Neural cell (in vitro differentiated cells): ENCODE results near the gene CFAP99.

Experiments used
- MXI1 ChIP-seq: fragments of 450-650 bp; conservative IDR thresholded peaks from 2 replicates; pipeline ENCODE4 v1.6.1; 2014; ENCODE audit warnings: antibody characterized with exemption, mild to moderate bottlenecking; ENCODE audit not compliant: poor library complexity, severe bottlenecking
- RAD21 ChIP-seq: fragments of 450-650 bp; conservative IDR thresholded peaks from 2 replicates; pipeline ENCODE4 v1.6.1; 2014; ENCODE audit warnings: antibody characterized with exemption, mild to moderate bottlenecking, moderate library complexity
- TF ChIP-seq, protein P1 (sequence below): fragments of 450-650 bp; IDR thresholded peaks from 2 replicates; pipeline ENCODE4 v1.5.1; 2014; ENCODE audit warnings: antibody characterized with exemption, mild to moderate bottlenecking, moderate library complexity; ENCODE audit not compliant: poor library complexity, severe bottlenecking

DNA sequence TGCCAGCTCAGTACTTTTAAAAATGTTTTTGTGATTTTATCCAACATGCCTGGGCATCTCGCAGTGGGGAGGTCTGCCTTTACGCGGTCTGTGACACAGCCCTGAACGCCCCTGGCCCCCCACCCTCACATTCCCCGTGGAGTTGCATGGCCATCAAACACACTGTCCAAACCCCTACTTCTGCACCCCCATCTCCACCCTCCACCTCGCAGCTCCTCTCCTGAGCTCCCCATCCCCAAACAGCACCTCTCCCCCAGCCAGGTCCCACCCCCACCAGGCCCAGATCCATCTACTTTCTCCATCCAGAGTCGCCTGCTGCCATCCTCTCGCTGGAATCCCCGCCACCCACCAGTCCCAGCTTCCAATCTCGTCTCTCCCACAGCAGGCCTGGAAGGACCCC is 9.8 kb upstream of the CFAP99 start:
- TF ChIP-seq, protein P1, sequence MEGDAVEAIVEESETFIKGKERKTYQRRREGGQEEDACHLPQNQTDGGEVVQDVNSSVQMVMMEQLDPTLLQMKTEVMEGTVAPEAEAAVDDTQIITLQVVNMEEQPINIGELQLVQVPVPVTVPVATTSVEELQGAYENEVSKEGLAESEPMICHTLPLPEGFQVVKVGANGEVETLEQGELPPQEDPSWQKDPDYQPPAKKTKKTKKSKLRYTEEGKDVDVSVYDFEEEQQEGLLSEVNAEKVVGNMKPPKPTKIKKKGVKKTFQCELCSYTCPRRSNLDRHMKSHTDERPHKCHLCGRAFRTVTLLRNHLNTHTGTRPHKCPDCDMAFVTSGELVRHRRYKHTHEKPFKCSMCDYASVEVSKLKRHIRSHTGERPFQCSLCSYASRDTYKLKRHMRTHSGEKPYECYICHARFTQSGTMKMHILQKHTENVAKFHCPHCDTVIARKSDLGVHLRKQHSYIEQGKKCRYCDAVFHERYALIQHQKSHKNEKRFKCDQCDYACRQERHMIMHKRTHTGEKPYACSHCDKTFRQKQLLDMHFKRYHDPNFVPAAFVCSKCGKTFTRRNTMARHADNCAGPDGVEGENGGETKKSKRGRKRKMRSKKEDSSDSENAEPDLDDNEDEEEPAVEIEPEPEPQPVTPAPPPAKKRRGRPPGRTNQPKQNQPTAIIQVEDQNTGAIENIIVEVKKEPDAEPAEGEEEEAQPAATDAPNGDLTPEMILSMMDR, result no peak
- TF ChIP-seq RAD21 (no peak), MXI1 (no peak)
